Neuron (in vitro differentiated cells): ENCODE results near the gene SEPTIN1.
"Not testable (repeated sequence)": the region's sequence is repeated elsewhere in the genome, so short reads cannot be mapped to it uniquely, and the experiment has no call there.

Source experiments
- H2AFZ ChIP-seq: one replicate; pipeline ENCODE4 v1.6.1; 2013; ENCODE audit warnings: low read depth, mild to moderate bottlenecking, inconsistent platforms, low read length, moderate library complexity
- H3K27me3 ChIP-seq: one replicate; pipeline ENCODE4 v1.6.1; 2013; ENCODE audit warnings: low read length; ENCODE audit not compliant: insufficient read depth
- H3K36me3 ChIP-seq: one replicate; pipeline ENCODE4 v1.6.1; 2013; ENCODE audit warnings: low read length; ENCODE audit not compliant: insufficient read depth
- H3K4me1 ChIP-seq: one replicate; pipeline ENCODE4 v1.6.1; 2013; ENCODE audit warnings: low read length; ENCODE audit not compliant: insufficient read depth
- H3K4me3 ChIP-seq: 2 replicates; pipeline ENCODE4 v1.5.1; 2013; ENCODE audit warnings: mild to moderate bottlenecking, low read length, moderate library complexity
- H3K9me3 ChIP-seq: one replicate; pipeline ENCODE4 v1.6.1; 2013; ENCODE audit warnings: low read length

The SEPTIN1 gene

DNA sequence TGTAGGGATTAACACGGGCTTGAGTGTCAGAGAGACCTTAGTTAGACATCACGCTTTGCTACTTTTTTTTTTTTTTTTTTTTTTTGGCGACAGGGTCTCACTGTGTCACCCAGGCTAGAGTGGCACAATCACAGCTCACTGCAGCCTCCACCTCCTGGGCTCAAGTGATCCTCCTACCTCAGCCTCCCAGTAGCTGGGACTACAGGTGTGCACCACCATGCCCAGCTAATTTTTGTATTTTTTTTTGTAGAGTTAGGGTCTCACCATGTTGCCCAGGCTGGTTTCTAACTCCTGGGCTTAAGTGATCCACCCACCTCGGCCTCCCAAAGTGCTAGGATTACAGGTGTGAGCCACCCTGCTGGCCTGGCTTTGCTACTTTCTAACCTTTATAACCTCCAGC, 14.3 kb upstream of the SEPTIN1 start:
- H3K4me3 ChIP-seq = peak overlapping the region; percentile 67
- H3K27me3 ChIP-seq, H2AFZ ChIP-seq, H3K9me3 ChIP-seq: not testable (repeated sequence)
- H3K36me3 ChIP-seq = peaks cover 25% of the 10 kb centered on the region
- peaks cover 36% of the 10 kb centered on the region for H3K4me1 ChIP-seq

DNA sequence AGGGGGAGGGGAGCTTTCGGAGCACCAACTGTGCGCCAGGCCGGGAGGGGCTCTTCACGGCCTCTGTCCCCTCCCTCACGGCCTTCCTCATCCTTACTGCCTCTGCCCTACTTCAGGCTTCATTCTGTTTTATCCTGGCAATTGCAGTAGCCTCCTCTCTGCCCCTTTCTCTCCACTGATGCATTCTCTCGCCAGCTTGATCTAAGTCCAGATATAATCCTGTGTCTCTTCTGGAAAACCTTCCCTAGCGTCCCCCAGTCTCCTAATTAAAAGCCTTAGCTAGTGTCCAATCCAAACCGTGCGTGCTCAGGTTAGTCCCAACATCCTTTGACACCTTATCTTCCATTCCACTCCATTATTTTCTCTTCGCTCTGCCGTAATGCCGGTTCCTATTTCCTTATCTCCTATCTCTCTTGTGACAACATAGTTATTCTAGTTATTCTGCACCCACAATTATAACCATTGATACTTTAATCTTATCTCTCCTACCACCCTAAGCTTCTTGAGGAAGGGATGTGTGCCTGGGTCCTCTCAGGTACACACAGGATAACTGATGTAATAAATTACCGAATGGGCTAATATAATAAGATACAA, 13.7 kb upstream of the SEPTIN1 start:
- Histone ChIP-seq H3K4me3 (peak overlapping the region; percentile 67), H3K36me3 (peaks cover 25% of the 10 kb centered on the region), H3K9me3 (no peaks in the 10 kb centered on the region), H2AFZ (no peak overlapping the region), H3K27me3 (no peaks in the 10 kb centered on the region), H3K4me1 (peaks cover 36% of the 10 kb centered on the region)

DNA sequence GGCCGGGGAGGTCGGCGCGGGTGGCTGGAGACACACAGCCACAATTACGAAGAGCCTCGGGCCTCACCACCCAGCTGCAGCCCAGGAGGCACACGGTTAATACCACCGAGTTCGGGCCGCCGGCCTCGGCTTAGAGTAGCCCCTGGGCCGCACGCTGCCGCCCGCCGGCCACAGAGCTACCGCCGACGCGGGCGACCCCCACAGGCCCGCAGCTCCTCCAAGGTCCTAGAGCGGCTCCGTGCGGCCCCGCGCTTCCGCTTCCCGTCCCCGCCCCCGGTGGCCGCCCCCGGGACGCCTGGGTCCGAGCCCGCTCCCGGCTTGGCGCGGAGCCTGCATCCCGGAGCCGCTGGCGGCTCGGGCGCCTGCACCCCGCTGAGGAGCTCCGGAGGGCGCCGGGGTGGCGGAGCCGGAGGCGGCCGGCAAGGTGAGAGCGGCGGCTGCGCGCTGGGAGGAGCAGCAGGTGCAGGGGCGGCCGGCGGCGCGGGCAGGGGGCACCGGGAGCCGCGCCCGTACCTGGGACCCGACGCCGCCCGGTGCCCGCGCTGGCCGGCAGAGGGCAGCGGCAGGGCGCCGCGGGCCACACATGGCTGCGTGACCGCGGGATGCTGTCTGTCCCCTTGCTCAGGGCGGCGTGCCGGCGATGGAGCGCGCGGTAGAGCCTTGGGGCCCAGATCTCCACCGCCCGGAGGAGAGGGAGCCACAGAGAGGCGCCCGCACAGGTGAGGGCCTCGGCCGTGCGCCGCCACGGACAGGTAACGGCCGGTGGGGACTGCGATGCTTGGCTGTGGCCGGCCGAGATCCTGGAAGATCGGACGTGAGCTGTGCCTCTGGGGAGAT, 13.0 kb upstream of the SEPTIN1 start, which contains the start of gene ZNF48:
Gene ZNF48, plus strand, starts transcription at position 266 of the 837 bp plus-strand sequence. Its CDS starts 375 bp downstream, at position 641.
- H3K4me3 ChIP-seq = peak within 1 kb of the TSS; percentile 67
- peaks cover 34% of the 10 kb centered on the region for H3K4me1 ChIP-seq
- H3K9me3 ChIP-seq = no peaks in the 10 kb centered on the region
- H3K36me3 ChIP-seq = peaks cover 25% of the 10 kb centered on the region
- no peaks in the 10 kb centered on the region for H3K27me3 ChIP-seq
- H2AFZ ChIP-seq = no peak within 1 kb of the TSS

DNA sequence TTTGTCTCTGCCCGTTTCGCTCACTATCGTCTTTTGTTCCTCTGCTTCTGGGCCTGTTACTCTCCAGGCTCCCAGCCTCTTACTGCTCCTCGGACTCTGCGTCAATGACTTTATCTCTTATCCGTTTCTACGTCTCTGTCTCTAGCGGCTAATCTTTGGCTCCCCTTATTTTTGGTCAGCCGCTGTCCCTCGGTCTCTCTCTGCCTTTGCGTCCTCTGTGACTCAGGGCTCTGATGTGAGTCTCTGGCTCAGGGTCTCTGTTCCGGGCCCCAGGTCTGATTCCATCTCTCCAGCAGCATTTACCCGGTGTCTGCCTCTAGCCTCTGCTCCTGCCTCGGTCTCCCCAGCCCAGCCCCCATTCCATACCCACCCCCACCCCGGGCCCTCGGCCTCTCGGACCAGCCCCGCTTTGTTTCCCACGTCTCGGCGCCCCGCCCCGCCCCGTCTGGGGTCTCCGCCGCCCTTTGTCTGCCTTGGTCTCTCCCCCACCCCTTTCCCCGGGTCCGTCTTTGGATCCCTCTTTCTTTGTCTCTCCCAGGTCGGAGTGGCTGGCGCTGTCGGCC, 12.3 kb upstream of the SEPTIN1 start:
- Histone ChIP-seq H3K36me3 (peaks cover 25% of the 10 kb centered on the region), H3K27me3 (no peaks in the 10 kb centered on the region), H3K4me3 (peak overlapping the region; percentile 67), H2AFZ (no peak overlapping the region), H3K9me3 (no peaks in the 10 kb centered on the region), H3K4me1 (peaks cover 31% of the 10 kb centered on the region)

GRCh38 chr16:30383521-30383920, 1.2 kb upstream of the SEPTIN1 start:
- no peak overlapping the region for H2AFZ ChIP-seq

GRCh38 chr16:30381291-30382041, 895 bp downstream of the SEPTIN1 start:
- Histone ChIP-seq H2AFZ (no peak overlapping the region), H3K4me3 (no peak overlapping the region), H3K9me3 (no peaks in the 10 kb centered on the region), H3K36me3 (no peaks in the 10 kb centered on the region), H3K4me1 (peaks cover 15% of the 10 kb centered on the region), H3K27me3 (no peaks in the 10 kb centered on the region)

More at GRCh38 chr16:30383521-30383920, 1.2 kb upstream of the SEPTIN1 start:
- no peaks in the 10 kb centered on the region for H3K27me3 ChIP-seq
- H3K4me3 ChIP-seq = no peak overlapping the region
- H3K9me3 ChIP-seq = no peaks in the 10 kb centered on the region
- peaks cover 10% of the 10 kb centered on the region for H3K4me1 ChIP-seq
- H3K36me3 ChIP-seq = no peaks in the 10 kb centered on the region

DNA sequence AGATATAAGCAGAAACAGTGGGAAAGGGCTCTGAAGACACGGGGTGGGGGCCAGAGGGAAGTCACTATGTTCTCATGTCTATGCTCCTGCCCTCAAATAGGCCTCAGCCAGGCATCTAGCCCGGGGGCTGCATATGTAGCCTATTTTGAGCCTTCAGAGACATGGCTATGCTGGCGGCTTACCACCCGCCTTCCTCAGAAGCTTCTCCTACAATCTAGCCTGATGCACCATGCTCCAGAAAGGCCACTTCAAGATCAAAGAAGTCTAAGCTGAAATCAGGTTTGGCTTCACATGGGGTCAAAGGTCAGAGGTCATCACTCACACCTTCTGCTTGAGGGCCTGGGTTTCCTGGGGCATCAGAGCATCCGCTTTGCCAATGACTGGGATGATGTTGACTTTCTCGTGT, 1.6 kb downstream of the SEPTIN1 start:
- Histone ChIP-seq H3K27me3 (no peaks in the 10 kb centered on the region), H3K36me3 (no peaks in the 10 kb centered on the region), H2AFZ (no peak overlapping the region), H3K4me3 (no peak overlapping the region), H3K9me3 (no peaks in the 10 kb centered on the region), H3K4me1 (peaks cover 15% of the 10 kb centered on the region)

DNA sequence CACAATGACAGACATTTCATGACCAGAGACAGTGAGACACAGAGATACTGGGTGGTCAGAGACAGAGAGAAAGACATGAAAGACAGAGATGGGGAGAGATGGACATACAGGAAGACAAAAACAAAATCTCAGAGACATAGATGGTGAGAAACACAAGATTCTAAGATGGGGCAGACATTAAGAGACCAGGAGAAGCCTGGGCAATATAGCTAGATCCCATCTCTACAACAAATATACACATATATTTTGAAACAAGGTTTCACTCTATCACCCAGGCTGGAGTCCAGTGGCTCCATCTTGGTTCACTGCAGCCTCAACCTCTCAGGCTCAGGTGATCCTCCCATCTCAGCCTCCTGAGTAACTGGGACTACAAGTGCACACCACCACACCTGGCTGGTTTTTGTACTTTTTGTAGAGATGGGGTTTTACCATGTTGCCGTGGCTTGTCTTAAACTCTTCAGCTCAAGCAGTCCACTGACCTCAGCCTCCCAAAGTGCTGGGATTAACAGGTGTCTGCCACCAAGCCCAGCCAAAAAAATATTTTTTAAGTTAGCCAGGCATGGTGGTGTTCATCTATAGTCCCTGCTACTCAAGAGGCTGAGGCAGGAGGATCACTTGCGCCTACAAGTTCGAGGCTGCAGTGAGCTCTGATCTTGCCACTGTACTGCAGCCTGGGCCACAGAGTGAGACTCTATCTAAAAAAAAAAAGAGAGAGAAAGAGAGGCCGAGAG, 2.1 kb downstream of the SEPTIN1 start:
- Histone ChIP-seq H3K9me3 (no peaks in the 10 kb centered on the region), H3K27me3 (no peaks in the 10 kb centered on the region), H3K36me3 (no peaks in the 10 kb centered on the region), H3K4me3 (no peak overlapping the region), H3K4me1 (peaks cover 15% of the 10 kb centered on the region), H2AFZ (no peak overlapping the region)

DNA sequence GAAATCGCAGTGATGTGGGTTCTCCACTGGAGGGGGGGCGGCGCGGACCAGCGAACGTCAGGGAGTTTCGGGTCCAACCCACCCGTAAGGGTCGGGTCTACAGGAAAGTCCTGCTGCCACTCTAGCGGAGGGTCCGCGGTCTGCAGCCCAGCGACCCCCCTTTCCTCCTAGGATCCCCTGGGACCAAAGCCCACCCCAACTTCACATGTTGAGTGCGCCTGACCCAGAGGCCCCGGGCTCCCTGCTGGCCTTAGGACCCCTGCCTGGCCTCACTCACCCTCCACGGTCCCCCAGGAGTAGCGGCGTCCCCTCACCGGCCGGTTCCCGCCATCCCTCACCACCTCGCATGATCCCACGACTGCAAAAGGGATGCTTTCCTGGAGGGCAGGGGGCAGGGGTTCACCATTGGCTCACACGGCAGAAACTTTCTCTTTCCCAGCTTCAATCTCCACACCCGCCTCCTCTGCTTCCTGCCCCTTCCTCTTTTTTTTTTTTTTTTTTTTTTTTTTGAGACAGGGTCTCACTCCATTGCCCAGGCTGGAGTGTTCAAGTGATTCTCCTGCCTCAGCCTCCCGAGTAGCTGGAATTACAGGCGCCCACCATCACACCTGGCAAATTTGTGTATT, 3.1 kb downstream of the SEPTIN1 start:
- H3K36me3 ChIP-seq = no peaks in the 10 kb centered on the region
- H3K4me1 ChIP-seq = peaks cover 15% of the 10 kb centered on the region
- H3K4me3 ChIP-seq = peak overlapping the region; percentile 54

GRCh38 chr16:30378236-30379157, 3.9 kb downstream of the SEPTIN1 start:
- Histone ChIP-seq H3K9me3 (no peaks in the 10 kb centered on the region), H3K36me3 (no peaks in the 10 kb centered on the region)

More for the DNA sequence above, 3.1 kb downstream of the SEPTIN1 start:
- Histone ChIP-seq H3K9me3 (no peaks in the 10 kb centered on the region), H3K27me3 (no peaks in the 10 kb centered on the region), H2AFZ (no peak overlapping the region)

GRCh38 chr16:30377812-30378235, 4.5 kb downstream of the SEPTIN1 start:
- Histone ChIP-seq H3K4me3 (peak overlapping the region; percentile 54), H3K9me3 (no peaks in the 10 kb centered on the region), H3K4me1 (peaks cover 15% of the 10 kb centered on the region), H3K36me3 (no peaks in the 10 kb centered on the region), H3K27me3 (no peaks in the 10 kb centered on the region), H2AFZ (peak overlapping the region; percentile 48)

More at GRCh38 chr16:30378236-30379157, 3.9 kb downstream of the SEPTIN1 start:
- Histone ChIP-seq H2AFZ (no peak overlapping the region), H3K4me1 (peaks cover 15% of the 10 kb centered on the region), H3K27me3 (no peaks in the 10 kb centered on the region), H3K4me3 (peak overlapping the region; percentile 54)
